SKM-1 (cell line): ENCODE results near the gene ST8SIA2.

Experiments used
- DNase-seq: peaks from one replicate; lab custom pipeline; 2025; ENCODE audit not compliant: unreplicated experiment; lab: John Stamatoyannopoulos, UW

ST8SIA2 gene

DNA sequence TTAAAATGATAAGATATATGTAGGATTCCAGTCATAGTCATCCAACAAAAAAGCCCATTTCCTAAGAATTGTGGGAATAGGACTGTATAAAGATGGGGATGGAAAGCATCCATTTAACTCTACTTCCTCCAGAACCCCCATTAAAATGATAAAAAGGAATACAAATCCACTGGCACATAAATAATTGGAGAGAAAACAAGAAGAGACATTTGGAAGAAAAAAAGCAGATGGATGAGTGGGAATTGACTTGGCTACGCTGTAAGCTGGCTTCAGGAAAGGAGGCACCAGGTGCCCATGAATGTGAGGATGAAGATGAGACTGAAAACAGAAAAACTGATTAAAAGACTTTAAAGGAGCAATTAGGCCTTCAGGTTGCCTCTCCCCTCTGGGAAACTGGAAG, 91.8 kb downstream of the ST8SIA2 start:
- DNase-seq: no peak

GRCh38 chr15:92492551-92493115, 99.0 kb downstream of the ST8SIA2 start:
- DNase-seq: no peak

- DNase-seq: no peak
Observed at GRCh38 chr15:92494806-92495336, 101.2 kb downstream of the ST8SIA2 start.

- DNase-seq: no peak
Observed at GRCh38 chr15:92495446-92495845, 101.8 kb downstream of the ST8SIA2 start.

- no peak for DNase-seq
Observed at GRCh38 chr15:92499731-92500530, 106.2 kb downstream of the ST8SIA2 start.

GRCh38 chr15:92502336-92502735, 108.7 kb downstream of the ST8SIA2 start:
- no peak for DNase-seq

GRCh38 chr15:92502930-92503857, 109.5 kb downstream of the ST8SIA2 start:
- DNase-seq: no peak

GRCh38 chr15:92503889-92504288, 110.2 kb downstream of the ST8SIA2 start:
- no peak for DNase-seq

DNA sequence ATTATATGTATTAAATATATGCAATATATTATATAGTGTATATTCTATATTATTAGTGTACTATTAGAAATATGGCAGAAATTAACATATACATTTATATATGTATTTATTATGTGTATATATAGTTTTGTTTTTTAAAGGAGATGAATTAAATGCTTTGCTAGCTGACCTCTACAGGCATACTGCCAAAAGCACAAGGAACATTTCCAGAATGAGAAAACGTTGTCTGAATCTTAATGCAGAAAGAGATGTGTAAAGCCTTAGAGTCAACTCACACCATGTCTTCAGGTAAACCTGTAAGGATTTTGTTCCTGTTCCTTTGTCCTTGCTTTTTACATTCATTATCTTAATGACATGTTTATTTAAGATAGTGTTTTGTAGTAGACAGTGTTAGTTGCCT, 111.9 kb downstream of the ST8SIA2 start:
- no peak for DNase-seq

DNA sequence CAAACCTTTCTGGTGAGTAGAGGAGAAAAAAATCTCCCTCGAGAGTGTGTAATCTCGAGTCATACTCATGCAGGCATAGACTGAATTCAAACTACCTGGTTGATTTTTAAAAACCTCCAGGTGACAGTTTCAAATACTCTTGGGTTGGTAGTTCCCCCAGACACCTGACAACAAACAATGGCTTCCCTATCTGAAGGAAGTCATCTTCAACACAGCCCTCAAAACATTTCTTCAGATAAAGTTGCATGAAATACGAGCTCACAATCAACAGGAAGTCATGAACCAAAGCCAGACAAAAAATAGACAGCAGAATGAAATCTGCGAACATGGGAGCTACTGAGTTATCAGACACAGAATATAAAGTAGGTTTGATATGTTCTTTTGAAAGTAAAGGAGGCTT, 112.8 kb downstream of the ST8SIA2 start:
- DNase-seq: no peak

GRCh38 chr15:92510163-92510882, 116.6 kb downstream of the ST8SIA2 start:
- DNase-seq: no peak
